Gastrocnemius medialis (tissue), 4 donors: ENCODE measurements around the gene ZNF655. TPM values are rescaled to one million over a fixed set of nuclear protein-coding genes. Genes with fewer than 3 reads are reported as not detected.

Experiments
- ATAC-seq, 2 donors: fragments of 150-250 bp; one replicate each; pipeline ENCODE4 v1.9.1; 2016
- DNase-seq, 2 donors: peaks; one replicate each; pipeline ENCODE4 v3.0.0-alpha.2; 2019
- H3K27ac ChIP-seq, 4 donors: fragments of 200-600 bp; sonication (generic); 1 replicate in 1 of 4; 2 replicates in 3 of 4; pipeline ENCODE4 v1.5.1; 2016 to 2018; ENCODE audit warnings: mild to moderate bottlenecking in 2 of 4, moderate library complexity in 1 of 4
- H3K27me3 ChIP-seq, 3 donors: fragments of 200-600 bp; sonication (generic) in 2 of 3; 1 replicate in 1 of 3; 2 replicates in 2 of 3; pipeline versions ENCODE4 v1.5.1 to v1.6.0; 2016 to 2019; ENCODE audit warnings: mild to moderate bottlenecking in 1 of 3, moderate library complexity in 1 of 3
- H3K36me3 ChIP-seq, 2 donors: fragments of 200-600 bp; sonication (generic) in 1 of 2; one replicate each; pipeline ENCODE4 v1.5.1; 2017 to 2018
- H3K4me1 ChIP-seq, 2 donors: fragments of 200-600 bp; sonication (generic) in 1 of 2; one replicate each; pipeline ENCODE4 v1.5.1; 2016 to 2017; ENCODE audit warnings: mild to moderate bottlenecking in 2 of 2
- H3K4me3 ChIP-seq, 4 donors: fragments of 200-600 bp; sonication (generic) in 3 of 4; 1 replicate in 1 of 4; 2 replicates in 3 of 4; pipeline ENCODE4 v1.5.1; 2016 to 2019; ENCODE audit warnings: mild to moderate bottlenecking in 2 of 4
- H3K9me3 ChIP-seq, 3 donors: fragments of 200-600 bp; sonication (generic) in 2 of 3; 1 replicate in 1 of 3; 2 replicates in 2 of 3; pipeline ENCODE4 v1.5.1; 2016 to 2019
- POLR2A ChIP-seq, 2 donors: fragments of 450-650 bp; IDR thresholded peaks; one replicate each; pipeline ENCODE4 v1.6.1; 2017; ENCODE audit warnings: antibody characterized with exemption in 2 of 2, mild to moderate bottlenecking in 2 of 2, moderate library complexity in 2 of 2
- in situ Hi-C, 4 donors: fragments of 200-750 bp; cut with MboI; loops; one replicate each; pipeline versions ENCODE4 v1.15.0 to v1.8.0; 2017; ENCODE audit warnings: low sequenced_read_pairs in 4 of 4
- intact Hi-C: fragments of 100-400 bp; cut with DNase I; formaldehyde crosslinking; loops from one replicate; pipeline ENCODE4 v1.15.1; 2023; ENCODE audit warnings: low total_unique reads
- total RNA-seq, 4 donors: library from RNA; depleted of rRNA; stranded (reverse); fragments of >200 nt; gene quantifications; one replicate each; pipeline versions ENCODE4 v1.1.0 to v1.2.3, GENCODE V29; 2016
- TF ChIP-seq, protein P1 (sequence below), 5 experiments: fragments of 450-650 bp in 3 of 5; fragments of 200-600 bp in 2 of 5; sonication (generic) in 2 of 5; IDR thresholded peaks in 4 of 5; conservative IDR thresholded peaks in 1 of 5; 1 replicate in 4 of 5; 2 replicates in 1 of 5; pipeline ENCODE4 v1.5.1; 2016 to 2019; ENCODE audit warnings: antibody characterized with exemption in 5 of 5, mild to moderate bottlenecking in 3 of 5, moderate library complexity in 3 of 5

Gene ZNF655
- total RNA-seq, 4 donors from 2014 or later: 41.5 to 85.1 (median 56.5) TPM

DNA sequence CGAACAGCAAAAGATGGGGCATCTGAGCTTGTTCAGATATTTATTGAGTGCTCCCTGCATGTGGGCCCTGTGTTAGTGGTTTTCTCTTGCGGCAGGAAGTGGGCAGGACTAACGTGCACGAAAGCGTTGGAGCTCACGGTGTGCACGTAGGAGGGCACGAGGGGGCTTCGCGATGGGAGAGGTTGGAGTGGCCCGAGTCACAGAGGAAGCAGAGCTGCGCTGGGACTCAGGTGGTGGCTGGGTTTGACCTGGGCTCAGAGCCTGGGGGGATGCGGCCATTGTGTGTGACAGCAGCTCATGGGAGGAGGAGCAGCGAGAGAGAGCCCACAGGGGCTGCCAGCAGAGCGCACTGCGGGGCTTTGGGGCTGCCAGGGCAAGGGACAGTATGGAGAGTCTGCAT is 66.0 kb downstream of the ZNF655 start:
- H3K9me3 ChIP-seq: no peaks in the 10 kb centered on the region
- DNase-seq (no peak), ATAC-seq (no peak)
- no peak for TF ChIP-seq POLR2A (IDR thresholded peaks at IDR 0.05)
- TF ChIP-seq, protein P1, sequence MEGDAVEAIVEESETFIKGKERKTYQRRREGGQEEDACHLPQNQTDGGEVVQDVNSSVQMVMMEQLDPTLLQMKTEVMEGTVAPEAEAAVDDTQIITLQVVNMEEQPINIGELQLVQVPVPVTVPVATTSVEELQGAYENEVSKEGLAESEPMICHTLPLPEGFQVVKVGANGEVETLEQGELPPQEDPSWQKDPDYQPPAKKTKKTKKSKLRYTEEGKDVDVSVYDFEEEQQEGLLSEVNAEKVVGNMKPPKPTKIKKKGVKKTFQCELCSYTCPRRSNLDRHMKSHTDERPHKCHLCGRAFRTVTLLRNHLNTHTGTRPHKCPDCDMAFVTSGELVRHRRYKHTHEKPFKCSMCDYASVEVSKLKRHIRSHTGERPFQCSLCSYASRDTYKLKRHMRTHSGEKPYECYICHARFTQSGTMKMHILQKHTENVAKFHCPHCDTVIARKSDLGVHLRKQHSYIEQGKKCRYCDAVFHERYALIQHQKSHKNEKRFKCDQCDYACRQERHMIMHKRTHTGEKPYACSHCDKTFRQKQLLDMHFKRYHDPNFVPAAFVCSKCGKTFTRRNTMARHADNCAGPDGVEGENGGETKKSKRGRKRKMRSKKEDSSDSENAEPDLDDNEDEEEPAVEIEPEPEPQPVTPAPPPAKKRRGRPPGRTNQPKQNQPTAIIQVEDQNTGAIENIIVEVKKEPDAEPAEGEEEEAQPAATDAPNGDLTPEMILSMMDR (IDR thresholded peaks at IDR 0.05 in 4 of 5, conservative IDR thresholded peaks at IDR 0.05 in 1 of 5): no peak
- in situ Hi-C loops (no loop called here), intact Hi-C loops (no loop called here)
- H3K4me1 ChIP-seq: no peaks in the 10 kb centered on the region
- no peaks in the 10 kb centered on the region for H3K27me3 ChIP-seq
- no peak overlapping the region for H3K4me3 ChIP-seq
- no peak overlapping the region for H3K27ac ChIP-seq
- peaks cover 0 to 98% of the 10 kb centered on the region in 2 donors for H3K36me3 ChIP-seq

DNA sequence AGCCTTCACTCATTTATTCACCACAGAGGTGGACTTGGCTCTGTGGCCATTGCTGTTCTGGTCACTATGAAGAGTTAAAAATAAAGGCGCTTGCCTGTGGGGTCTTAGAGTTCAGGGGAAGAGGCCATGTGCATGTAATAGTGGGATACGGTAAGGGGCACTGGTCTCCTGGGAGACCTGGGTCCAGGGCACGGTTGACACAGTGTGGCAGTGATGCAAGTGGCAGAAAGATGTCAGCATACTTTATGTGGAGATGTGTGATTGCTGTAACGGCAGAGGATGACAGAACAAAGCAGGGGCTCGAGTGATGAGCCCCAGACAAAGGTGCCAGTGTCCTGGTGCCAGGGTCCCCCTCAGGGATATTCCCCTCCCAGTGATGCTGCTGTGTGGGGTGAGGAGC is 66.9 kb downstream of the ZNF655 start:
- intact Hi-C loops (no loop called here), in situ Hi-C loops (loop anchor here in 1 of 4 donors (25.0 kb wide), 1 partner anchor 212 kb away; the partner anchor contains the start of gene CYP3A43)
- no peak for DNase-seq
- H3K27ac ChIP-seq: no peak overlapping the region
- no peak overlapping the region for H3K4me3 ChIP-seq
- no peaks in the 10 kb centered on the region for H3K9me3 ChIP-seq
- no peaks in the 10 kb centered on the region for H3K27me3 ChIP-seq
- ATAC-seq: no peak
- H3K36me3 ChIP-seq: peaks cover 0 to 98% of the 10 kb centered on the region in 2 donors
- H3K4me1 ChIP-seq: no peaks in the 10 kb centered on the region
- no peak for TF ChIP-seq POLR2A (IDR thresholded peaks at IDR 0.05)

DNA sequence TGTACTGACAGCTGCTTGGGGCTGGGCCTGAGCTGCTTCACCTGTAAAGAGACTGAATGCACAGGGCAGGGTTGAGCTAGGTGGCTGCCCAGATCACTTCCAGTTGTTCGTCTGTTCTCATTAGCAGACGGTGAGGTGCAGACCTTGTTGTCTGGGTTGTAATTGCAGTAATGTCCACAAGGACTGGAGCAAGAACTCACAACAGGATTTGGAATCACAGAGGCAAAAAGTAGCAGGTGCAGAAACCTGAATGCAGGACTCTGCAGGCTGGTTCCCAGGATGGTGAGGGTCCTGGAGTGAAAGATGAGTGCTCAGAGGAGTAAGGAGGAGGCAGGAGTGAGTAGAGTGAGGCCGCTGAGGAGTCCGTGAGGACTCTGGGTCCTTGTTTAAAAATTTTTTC is 67.5 kb downstream of the ZNF655 start:
- Histone ChIP-seq H3K9me3 (no peaks in the 10 kb centered on the region), H3K4me1 (no peaks in the 10 kb centered on the region), H3K36me3 (peaks cover 0 to 94% of the 10 kb centered on the region in 2 donors), H3K27ac (no peak overlapping the region), H3K4me3 (no peak overlapping the region), H3K27me3 (no peaks in the 10 kb centered on the region)
- TF ChIP-seq, protein P1 (IDR thresholded peaks at IDR 0.05 in 4 of 5, conservative IDR thresholded peaks at IDR 0.05 in 1 of 5): no peak
- TF ChIP-seq POLR2A (IDR thresholded peaks at IDR 0.05): no peak
- intact Hi-C loops: no loop called here
- DNase-seq (no peak), ATAC-seq (no peak)
- in situ Hi-C loops: loop anchor here in 1 of 4 donors (25.0 kb wide), 1 partner anchor 211 kb away; the partner anchor contains the start of gene CYP3A43

Other genes starting within 250 kb of the ZNF655 start
- gene ARPC1A, start 232.7 kb upstream of the ZNF655 start, total RNA-seq: 10 to 100 TPM; 37.0 to 58.8 (median 44.1) TPM
- 10 to 100 TPM; 24.7 to 38.7 (median 30.8) TPM for gene ARPC1B, start 183.9 kb upstream of the ZNF655 start, total RNA-seq
- gene PDAP1, start 150.0 kb upstream of the ZNF655 start, total RNA-seq: 100 to 1,000 TPM in 3 of 4 donors, 10 to 100 TPM in 1; 81.7 to 258 (median 198) TPM
- gene BUD31, start 149.7 kb upstream of the ZNF655 start, total RNA-seq: 10 to 100 TPM; 23.3 to 46.8 (median 28.0) TPM
- gene PTCD1, start 119.8 kb upstream of the ZNF655 start, total RNA-seq: 10 to 100 TPM in 2 of 4 donors, 1 to 10 TPM in 2; 7.8 to 14.1 (median 10.9) TPM
- gene CPSF4, start 119.7 kb upstream of the ZNF655 start, total RNA-seq: 10 to 100 TPM; 21.4 to 40.4 (median 26.1) TPM
- 1,000 to 10,000 TPM; 2,310 to 4,128 (median 2,801) TPM for gene ATP5MF, start 92.5 kb upstream of the ZNF655 start, total RNA-seq
- 1 to 10 TPM; 1.2 to 2.8 (median 1.4) TPM for gene ZNF789, start 85.8 kb upstream of the ZNF655 start, total RNA-seq
- 10 to 100 TPM; 14.2 to 19.2 (median 15.7) TPM for gene ZNF394, start 58.4 kb upstream of the ZNF655 start, total RNA-seq
- gene ZKSCAN5, start 54.0 kb upstream of the ZNF655 start, total RNA-seq: 10 to 100 TPM in 3 of 4 donors, 1 to 10 TPM in 1; 7.3 to 12.3 (median 10.5) TPM
- 1 to 10 TPM; 2.3 to 5.7 (median 3.8) TPM for gene FAM200A, start 6.5 kb upstream of the ZNF655 start, total RNA-seq
- gene TMEM225B, start 39.6 kb downstream of the ZNF655 start, total RNA-seq: not detected
- 1 to 10 TPM; 6.0 to 7.9 (median 7.2) TPM for gene ZSCAN25, start 58.3 kb downstream of the ZNF655 start, total RNA-seq
- gene CYP3A5, start 121.4 kb downstream of the ZNF655 start, total RNA-seq: 1 to 10 TPM in 2 of 4 donors, under 1 TPM in 1, not detected in 1; 0.70 to 9.2 (median 1.8) TPM
- 1 to 10 TPM in 1 of 4 donors, under 1 TPM in 1, not detected in 2; 0.26 to 1.7 TPM for gene CYP3A7, start 176.6 kb downstream of the ZNF655 start, total RNA-seq
- gene CYP3A4, start 225.5 kb downstream of the ZNF655 start, total RNA-seq: 100 to 1,000 TPM in 1 of 4 donors, 1 to 10 TPM in 1, under 1 TPM in 1, not detected in 1; 0.71 to 107 (median 2.2) TPM